Glutamatergic neuron (in vitro differentiated cells): ENCODE results near the gene DDX41. TPM values are rescaled to one million over a fixed set of nuclear protein-coding genes. Genes with fewer than 3 reads are reported as not detected.

Source experiments
- DNase-seq: peaks from one replicate; pipeline ENCODE4 v3.0.0; 2022
- H3K27ac Mint-ChIP-seq: one replicate; pipeline ENCODE4 v1.8.0; 2020; ENCODE audit warnings: mild to moderate bottlenecking, mixed read lengths, inconsistent platforms; ENCODE audit not compliant: unreplicated experiment
- H3K27me3 Mint-ChIP-seq: one replicate; pipeline ENCODE4 v1.8.0; 2020; ENCODE audit warnings: mild to moderate bottlenecking, moderate library complexity, mixed read lengths, inconsistent platforms; ENCODE audit not compliant: unreplicated experiment
- H3K36me3 Mint-ChIP-seq: one replicate; pipeline ENCODE4 v1.8.0; 2020; ENCODE audit warnings: mild to moderate bottlenecking, mixed read lengths, inconsistent platforms; ENCODE audit not compliant: unreplicated experiment
- H3K4me1 Mint-ChIP-seq: one replicate; pipeline ENCODE4 v1.8.0; 2020; ENCODE audit warnings: mild to moderate bottlenecking, low read depth, mixed read lengths, inconsistent platforms; ENCODE audit not compliant: unreplicated experiment
- H3K4me3 Mint-ChIP-seq: one replicate; pipeline ENCODE4 v1.8.0; 2020; ENCODE audit warnings: mild to moderate bottlenecking, mixed read lengths, inconsistent platforms; ENCODE audit not compliant: unreplicated experiment
- H3K9me3 Mint-ChIP-seq: one replicate; pipeline ENCODE4 v1.8.0; 2020; ENCODE audit warnings: mild to moderate bottlenecking, moderate library complexity, mixed read lengths, inconsistent platforms; ENCODE audit not compliant: unreplicated experiment
- total RNA-seq: library from RNA; stranded (reverse); fragmentation: NEBNext Ultra II Directional; extraction: Animal tissue kit (Norgen Biotek cat#: 25700); gene quantifications from one replicate; pipeline ENCODE4 v1.2.1, GENCODE V29; 2021; ENCODE audit not compliant: unreplicated experiment
- TF ChIP-seq, protein P1 (sequence below): fragments of 200-600 bp; sonication (generic); IDR thresholded peaks from one replicate; pipeline ENCODE4 v1.5.0; 2021; ENCODE audit not compliant: partially characterized antibody, unreplicated experiment

The DDX41 gene
- total RNA-seq, 1 donor from 2014 or later: 125 TPM

DNA sequence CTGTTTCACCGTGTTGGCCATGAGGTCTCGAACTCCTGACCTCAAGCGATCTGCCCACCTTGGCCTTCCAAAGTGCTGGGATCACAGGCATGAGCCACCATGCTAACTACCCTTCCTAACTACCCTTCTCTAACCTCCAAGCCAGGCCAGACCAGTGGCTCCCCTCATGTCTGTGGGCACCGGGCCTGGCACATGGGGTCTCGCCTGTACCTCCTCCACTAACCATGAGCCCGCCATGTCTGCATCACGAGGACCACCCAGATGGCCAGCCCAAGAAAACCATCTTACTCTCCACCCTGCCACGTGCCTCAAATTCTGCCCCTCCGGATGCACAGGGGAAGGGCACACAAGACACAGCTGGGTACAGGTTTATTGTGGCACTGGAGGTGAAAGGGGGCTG is 33.7 kb downstream of the DDX41 start:
- Mint-ChIP-seq H3K9me3 (peaks cover 21% of the 10 kb centered on the region), H3K27ac (peak overlapping the region; percentile 78), H3K27me3 (peaks cover 20% of the 10 kb centered on the region), H3K36me3 (no peaks in the 10 kb centered on the region), H3K4me3 (peak overlapping the region; percentile 12), H3K4me1 (peaks cover 38% of the 10 kb centered on the region)
- DNase-seq: no peak
- TF ChIP-seq, protein P1, sequence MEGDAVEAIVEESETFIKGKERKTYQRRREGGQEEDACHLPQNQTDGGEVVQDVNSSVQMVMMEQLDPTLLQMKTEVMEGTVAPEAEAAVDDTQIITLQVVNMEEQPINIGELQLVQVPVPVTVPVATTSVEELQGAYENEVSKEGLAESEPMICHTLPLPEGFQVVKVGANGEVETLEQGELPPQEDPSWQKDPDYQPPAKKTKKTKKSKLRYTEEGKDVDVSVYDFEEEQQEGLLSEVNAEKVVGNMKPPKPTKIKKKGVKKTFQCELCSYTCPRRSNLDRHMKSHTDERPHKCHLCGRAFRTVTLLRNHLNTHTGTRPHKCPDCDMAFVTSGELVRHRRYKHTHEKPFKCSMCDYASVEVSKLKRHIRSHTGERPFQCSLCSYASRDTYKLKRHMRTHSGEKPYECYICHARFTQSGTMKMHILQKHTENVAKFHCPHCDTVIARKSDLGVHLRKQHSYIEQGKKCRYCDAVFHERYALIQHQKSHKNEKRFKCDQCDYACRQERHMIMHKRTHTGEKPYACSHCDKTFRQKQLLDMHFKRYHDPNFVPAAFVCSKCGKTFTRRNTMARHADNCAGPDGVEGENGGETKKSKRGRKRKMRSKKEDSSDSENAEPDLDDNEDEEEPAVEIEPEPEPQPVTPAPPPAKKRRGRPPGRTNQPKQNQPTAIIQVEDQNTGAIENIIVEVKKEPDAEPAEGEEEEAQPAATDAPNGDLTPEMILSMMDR: no peak

DNA sequence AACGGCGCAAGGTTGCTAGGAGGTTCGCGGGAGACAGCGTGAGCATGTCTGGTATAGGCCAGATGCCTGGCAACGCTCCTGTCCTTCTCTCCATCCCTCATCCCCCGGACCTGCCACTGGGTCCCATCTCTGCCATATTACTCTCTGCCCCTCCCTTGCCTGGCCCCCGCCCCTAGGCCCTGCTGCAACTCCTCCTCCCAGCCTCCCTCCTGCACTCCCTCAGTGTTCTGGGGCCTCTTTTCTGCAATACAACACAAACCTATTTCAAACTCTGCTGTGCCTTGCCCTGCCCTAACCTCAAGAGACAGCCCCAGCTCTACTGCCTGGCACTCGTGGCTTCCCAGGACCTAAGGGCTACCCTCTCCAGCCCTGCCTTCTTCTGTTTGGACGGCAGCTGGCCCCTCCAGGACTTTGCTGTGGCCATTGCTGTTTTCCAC is 34.4 kb downstream of the DDX41 start:
- H3K36me3 Mint-ChIP-seq: no peaks in the 10 kb centered on the region
- TF ChIP-seq, protein P1: no peak
- no peak for DNase-seq
- peaks cover 40% of the 10 kb centered on the region for H3K4me1 Mint-ChIP-seq
- H3K27me3 Mint-ChIP-seq: peaks cover 22% of the 10 kb centered on the region
- peak overlapping the region; percentile 80 for H3K27ac Mint-ChIP-seq
- H3K4me3 Mint-ChIP-seq: peak overlapping the region; percentile 28
- H3K9me3 Mint-ChIP-seq: peaks cover 21% of the 10 kb centered on the region

DNA sequence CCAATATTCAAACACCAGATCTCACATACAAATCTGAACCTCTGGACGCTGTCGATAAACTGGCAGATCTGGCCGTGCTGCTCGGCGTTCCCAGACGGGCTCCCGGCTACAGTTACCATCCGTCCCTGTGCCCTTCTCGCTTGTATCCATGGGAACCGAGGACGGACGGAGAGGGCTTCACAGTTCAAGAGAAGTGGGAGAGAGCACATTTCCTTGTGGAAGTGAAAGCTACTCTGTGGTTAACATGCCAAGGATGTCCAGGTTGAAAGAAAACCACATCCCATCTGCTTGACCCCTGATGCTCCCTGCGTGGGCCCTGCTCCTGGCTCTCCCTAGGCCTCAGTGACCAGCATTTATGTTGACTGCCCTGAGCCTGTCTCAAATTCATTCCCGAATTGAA is 37.0 kb downstream of the DDX41 start:
- TF ChIP-seq, protein P1: no peak
- Mint-ChIP-seq H3K27me3 (peaks cover 29% of the 10 kb centered on the region), H3K9me3 (peaks cover 27% of the 10 kb centered on the region), H3K4me1 (peaks cover 45% of the 10 kb centered on the region), H3K36me3 (no peaks in the 10 kb centered on the region), H3K27ac (peak overlapping the region; percentile 67), H3K4me3 (no peak overlapping the region)
- no peak for DNase-seq

DNA sequence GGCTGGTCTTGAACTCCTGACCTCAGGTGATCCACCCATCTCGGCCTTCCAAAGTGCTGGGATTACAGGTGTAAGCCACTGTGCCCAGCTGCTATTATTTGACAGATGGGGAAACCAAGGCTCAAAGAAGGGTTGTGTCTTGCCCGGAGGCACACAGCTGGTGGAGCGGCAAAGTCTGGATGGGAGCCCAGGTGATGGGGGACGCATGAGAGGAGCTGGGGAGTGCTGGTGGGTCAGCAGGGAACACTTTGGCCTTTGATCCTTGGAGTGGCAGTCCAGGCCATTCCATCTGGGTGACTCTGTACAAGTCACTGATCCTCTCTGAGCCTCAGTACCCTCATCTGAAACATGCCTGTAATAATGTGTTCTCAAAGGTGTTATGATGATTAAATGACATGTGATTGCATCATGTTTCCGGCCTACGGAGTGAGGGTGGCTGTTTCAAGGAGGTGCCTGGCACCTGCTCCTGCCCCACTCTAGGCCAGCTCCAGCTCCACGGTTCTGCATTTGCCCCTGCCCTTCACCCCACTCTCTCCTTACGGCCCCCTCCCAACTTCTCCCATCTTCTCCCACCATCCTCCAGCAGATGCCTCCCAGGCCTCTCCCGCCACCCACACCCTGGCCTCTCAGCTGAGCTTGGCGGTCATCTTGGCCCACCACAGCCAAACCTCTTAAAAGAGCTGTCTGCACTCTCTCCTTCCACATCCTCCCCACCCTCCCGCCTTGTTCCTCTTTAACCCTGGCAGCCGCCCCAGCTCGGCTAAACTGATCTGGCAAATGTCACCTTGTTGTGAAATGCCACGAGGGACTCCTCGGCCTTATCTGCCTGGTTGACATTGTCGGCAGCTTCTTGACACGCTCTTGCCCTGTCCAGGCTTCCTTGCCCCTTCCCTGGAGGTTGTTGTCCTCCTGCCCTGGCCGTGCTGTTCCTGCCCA is 37.8 kb downstream of the DDX41 start:
- TF ChIP-seq, protein P1: no peak
- peaks cover 45% of the 10 kb centered on the region for H3K4me1 Mint-ChIP-seq
- peak overlapping the region; percentile 75 for H3K27ac Mint-ChIP-seq
- DNase-seq: no peak
- H3K4me3 Mint-ChIP-seq: peak overlapping the region; percentile 63
- no peaks in the 10 kb centered on the region for H3K36me3 Mint-ChIP-seq
- H3K9me3 Mint-ChIP-seq: peaks cover 27% of the 10 kb centered on the region
- peaks cover 29% of the 10 kb centered on the region for H3K27me3 Mint-ChIP-seq

DNA sequence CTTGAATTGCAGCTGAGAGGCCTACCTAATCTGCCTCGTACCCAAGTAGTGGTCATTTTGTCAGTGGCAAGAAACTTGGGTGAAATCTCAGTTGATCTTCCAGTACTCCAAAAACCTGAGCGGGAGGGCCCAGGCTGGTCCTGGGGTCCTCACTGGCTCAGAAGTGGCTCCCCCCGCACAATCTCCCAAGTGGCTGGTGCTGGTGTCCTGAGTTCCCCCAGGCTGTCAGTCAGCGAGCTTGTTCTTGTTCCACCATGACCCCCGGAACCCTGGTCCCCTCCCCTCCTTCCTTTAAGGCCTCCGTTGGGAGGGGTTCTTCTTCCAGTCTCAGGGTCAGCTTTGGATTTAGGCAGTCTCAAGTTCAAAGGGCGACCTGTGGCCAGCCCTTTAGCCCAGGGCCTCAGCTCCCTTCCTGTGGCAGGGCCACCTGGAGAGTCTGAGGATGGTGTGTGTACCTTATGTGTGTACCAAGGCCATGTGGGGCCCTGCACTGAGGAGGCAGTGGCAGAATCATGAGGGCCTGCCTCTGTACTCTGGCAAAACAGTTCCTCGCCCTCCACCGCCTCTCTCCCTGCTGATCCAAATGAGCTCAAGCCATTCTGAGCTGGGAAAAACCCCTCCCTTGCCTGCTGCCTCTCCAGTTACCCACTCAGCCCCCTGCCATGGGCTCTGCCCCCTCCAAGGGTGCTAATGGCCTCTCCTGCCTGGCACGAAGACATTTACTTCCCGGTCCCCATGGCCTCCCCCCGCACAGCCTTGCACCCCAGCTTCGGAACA is 38.9 kb downstream of the DDX41 start:
- peaks cover 28% of the 10 kb centered on the region for H3K27me3 Mint-ChIP-seq
- peak overlapping the region; percentile 38 for H3K4me3 Mint-ChIP-seq
- no peaks in the 10 kb centered on the region for H3K36me3 Mint-ChIP-seq
- peaks cover 39% of the 10 kb centered on the region for H3K4me1 Mint-ChIP-seq
- TF ChIP-seq, protein P1: no peak
- DNase-seq: no peak
- H3K27ac Mint-ChIP-seq: peak overlapping the region; percentile 79
- H3K9me3 Mint-ChIP-seq: peaks cover 28% of the 10 kb centered on the region
